Measurements from ENCODE around the gene KIF1A. TPM values are rescaled to one million over a fixed set of nuclear protein-coding genes. Genes with fewer than 3 reads are reported as not detected.

The KIF1A gene
- total RNA-seq, 8 experiments from 2014 or later = 0.36 to 180 (median 118) TPM

DNA sequence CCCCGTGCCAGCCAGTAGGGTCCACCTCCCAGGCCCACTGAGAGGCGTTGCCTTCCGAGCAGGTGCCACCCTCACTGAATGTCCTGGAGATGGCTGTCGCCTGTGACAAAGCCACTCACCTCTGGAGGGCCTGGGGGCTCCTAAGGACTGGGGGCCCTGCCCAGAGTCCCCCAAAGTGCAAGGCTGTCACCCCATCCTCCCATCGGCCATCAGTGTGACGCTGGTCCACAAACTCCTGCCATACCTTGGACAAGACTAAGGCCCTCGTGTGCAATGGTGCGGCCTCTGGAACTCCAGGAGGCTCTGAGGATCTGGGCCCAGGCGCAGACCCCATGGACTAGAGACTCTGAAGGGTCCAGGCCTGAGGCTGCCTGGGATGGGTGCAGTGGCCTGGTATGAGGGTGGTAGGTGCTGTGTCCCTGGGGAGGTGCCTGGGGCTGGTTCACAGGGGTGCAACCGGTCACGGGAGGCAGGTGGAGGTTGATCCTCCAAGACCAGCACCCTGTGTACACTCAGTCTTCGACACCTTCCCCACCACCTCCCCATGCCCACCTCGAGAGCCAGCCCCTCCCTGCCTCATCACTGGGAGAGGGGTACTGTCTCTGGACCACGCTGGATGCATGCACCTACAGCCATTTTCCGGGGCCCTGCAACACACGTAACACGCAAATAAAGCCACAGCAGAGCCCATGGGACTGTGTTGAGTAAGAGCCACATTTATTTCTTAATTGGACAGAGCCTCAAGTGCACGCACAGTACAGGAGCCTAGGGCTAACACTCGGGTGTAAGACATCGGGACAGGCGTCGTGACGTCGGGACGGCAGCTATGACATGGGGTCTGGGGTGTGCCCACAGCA lies 106.7 kb downstream of the KIF1A start:
- ATAC-seq (replicated peaks in 6 of 8) = peak in 5 of 8 experiments; percentile 3 to 27 (median 11)
- WGBS, 10 experiments = 50 to 98% (median 83%) methylated on average over 2 to 7 of the region's 25 CpGs; no CpG with 5 or more reads in 5 of the 10 experiments
- no peak overlapping the region for H3K27ac ChIP-seq
- no peak overlapping the region for H3K4me3 ChIP-seq
- in situ Hi-C loops (cut with MboI; ENCODE audit: low pct_unique_long_range_greater_than_20kb in 2 of 9, low sequenced_read_pairs in 9 of 9, unreplicated experiment in 9 of 9) = no loop called here
- H3K4me1 ChIP-seq (replicated peaks in 1 of 2) = no peaks in the 10 kb centered on the region

DNA sequence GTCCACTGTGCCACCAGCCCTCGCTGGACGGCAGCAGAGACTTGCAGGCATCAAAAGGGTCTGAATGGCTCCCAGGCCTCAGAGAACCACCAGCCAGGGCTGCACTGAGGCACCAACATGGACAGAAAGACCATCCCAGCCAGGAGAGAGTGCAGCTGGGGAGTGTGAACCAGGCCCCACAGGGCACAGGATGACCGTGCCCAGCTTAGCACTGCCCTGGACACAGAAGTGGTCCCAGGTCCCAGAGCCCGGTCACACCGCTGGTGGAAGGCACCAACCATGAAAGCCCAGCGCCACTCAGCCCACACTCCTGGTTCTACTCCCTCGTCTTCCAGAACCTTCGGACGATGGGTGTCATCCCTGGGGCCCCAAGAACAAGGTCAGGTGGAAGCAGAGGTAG lies 107.9 kb downstream of the KIF1A start:
- ATAC-seq (replicated peaks in 6 of 8) = peak in 1 of 8 experiments; percentile 1
- in situ Hi-C loops (cut with MboI; ENCODE audit: low pct_unique_long_range_greater_than_20kb in 2 of 9, low sequenced_read_pairs in 9 of 9, unreplicated experiment in 9 of 9) = no loop called here
- WGBS, 10 experiments = 57 to 100% (median 79%) methylated on average over 2 to 5 of the region's 9 CpGs; no CpG with 5 or more reads in 6 of the 10 experiments
- H3K4me1 ChIP-seq (replicated peaks in 1 of 2) = no peaks in the 10 kb centered on the region
- no peak overlapping the region for H3K27ac ChIP-seq
- H3K4me3 ChIP-seq = no peak overlapping the region

DNA sequence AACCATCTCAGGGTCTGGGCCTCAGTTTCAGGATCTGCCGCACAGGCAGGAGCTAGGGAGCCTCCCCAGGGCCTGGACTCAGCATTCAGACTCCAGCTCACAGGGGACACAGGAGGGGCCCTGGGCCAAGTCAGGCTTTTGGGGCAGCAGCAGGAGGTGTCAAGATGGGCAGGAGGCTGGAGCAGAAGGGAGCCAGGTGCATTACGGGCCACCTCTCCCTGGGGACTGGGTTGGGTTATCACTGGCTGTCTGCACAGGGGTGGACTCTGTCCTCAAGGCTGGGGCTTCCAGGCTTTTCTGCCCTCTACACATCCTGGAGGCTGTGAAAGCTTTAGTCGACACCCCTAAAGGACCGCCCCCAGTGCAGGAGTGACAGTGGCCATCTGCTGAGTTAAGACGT lies 108.3 kb downstream of the KIF1A start:
- in situ Hi-C loops (cut with MboI; ENCODE audit: low pct_unique_long_range_greater_than_20kb in 2 of 9, low sequenced_read_pairs in 9 of 9, unreplicated experiment in 9 of 9) = no loop called here
- no peak overlapping the region for H3K27ac ChIP-seq
- peak in 4 of 8 experiments; percentile 4 to 10 (median 6) for ATAC-seq (replicated peaks in 6 of 8)
- no peaks in the 10 kb centered on the region for H3K4me1 ChIP-seq (replicated peaks in 1 of 2)
- no peak overlapping the region for H3K4me3 ChIP-seq
- 20 to 100% (median 77%) methylated on average over 1 to 3 of the region's 5 CpGs; no CpG with 5 or more reads in 6 of the 10 experiments for WGBS, 10 experiments

DNA sequence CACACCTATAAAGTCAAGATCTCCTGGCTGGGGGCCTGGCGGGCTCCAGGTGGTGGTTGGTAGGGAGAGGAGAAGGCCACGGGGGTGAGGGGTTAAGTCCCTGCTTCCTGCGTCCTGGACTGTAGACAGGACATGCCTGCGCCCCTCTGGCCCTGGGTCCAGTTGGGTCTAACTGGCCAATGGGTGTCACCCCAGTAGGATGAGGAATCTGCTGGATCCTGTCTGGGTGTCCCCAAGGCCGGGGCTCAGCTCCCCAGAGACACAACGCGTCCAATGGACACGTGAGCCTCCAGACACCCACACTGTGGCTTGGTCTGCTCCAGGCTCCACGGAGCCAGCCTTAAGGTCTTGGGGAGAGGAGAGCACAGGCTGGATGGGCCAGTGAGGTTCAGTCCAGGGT lies 108.7 kb downstream of the KIF1A start:
- peak in 4 of 8 experiments; percentile 3 to 11 (median 4) for ATAC-seq (replicated peaks in 6 of 8)
- Histone ChIP-seq H3K4me3 (no peak overlapping the region), H3K4me1 (replicated peaks in 1 of 2) (no peaks in the 10 kb centered on the region), H3K27ac (no peak overlapping the region)
- 70 to 100% (median 77%) methylated on average over 1 to 4 of the region's 9 CpGs; no CpG with 5 or more reads in 7 of the 10 experiments for WGBS, 10 experiments
- in situ Hi-C loops (cut with MboI; ENCODE audit: low pct_unique_long_range_greater_than_20kb in 2 of 9, low sequenced_read_pairs in 9 of 9, unreplicated experiment in 9 of 9) = no loop called here

DNA sequence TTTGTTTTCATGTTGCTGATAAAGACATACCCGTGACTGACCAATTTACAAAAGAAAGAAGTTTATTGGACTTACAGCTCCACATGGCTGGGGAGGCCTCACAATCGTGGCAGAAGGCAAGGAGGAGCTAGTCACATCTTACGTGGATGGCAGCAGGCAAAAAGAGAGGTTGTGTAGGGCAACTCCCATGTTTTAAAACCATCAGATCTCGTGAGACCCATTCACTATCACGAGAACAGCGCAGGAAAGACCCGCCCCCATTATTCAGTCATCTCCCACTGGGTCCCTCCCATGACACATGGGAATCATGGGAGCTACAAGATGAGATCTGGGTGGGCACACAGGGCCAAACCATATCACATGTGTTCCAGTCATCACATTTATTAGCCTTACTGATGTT lies 111.6 kb downstream of the KIF1A start:
- WGBS, 10 experiments = 26 to 73% (median 50%) methylated on average over 1 to 4 of the region's 7 CpGs; no CpG with 5 or more reads in 3 of the 10 experiments
- Histone ChIP-seq H3K27ac (no peak overlapping the region), H3K4me3 (no peak overlapping the region), H3K4me1 (replicated peaks in 1 of 2) (no peaks in the 10 kb centered on the region)
- no peak for ATAC-seq (replicated peaks in 6 of 8)
- in situ Hi-C loops (cut with MboI; ENCODE audit: low pct_unique_long_range_greater_than_20kb in 2 of 9, low sequenced_read_pairs in 9 of 9, unreplicated experiment in 9 of 9) = no loop called here

DNA sequence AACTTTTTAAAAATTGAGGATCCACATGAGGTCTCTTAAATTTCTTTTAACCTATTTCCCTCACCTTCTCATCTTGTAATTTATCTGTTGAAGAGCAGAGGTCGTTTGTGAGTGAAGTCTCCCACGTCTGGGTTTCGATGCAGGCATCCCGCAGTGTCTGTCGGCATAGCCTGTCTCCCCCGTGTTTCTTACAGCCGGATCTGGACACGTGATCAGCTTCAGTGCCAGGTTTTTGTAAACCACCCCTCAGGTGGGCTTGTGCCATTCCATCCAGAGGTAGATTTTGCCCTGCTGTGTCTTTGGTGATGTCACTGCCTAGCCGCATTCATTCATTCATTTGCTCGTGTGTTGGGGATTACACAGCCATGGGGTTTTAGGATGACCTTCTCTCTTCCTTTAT lies 112.2 kb downstream of the KIF1A start:
- in situ Hi-C loops (cut with MboI; ENCODE audit: low pct_unique_long_range_greater_than_20kb in 2 of 9, low sequenced_read_pairs in 9 of 9, unreplicated experiment in 9 of 9) = no loop called here
- Histone ChIP-seq H3K27ac (no peak overlapping the region), H3K4me1 (replicated peaks in 1 of 2) (no peaks in the 10 kb centered on the region), H3K4me3 (no peak overlapping the region)
- no peak for ATAC-seq (replicated peaks in 6 of 8)
- WGBS, 10 experiments = 53 to 89% (median 70%) methylated on average over 3 to 8 of the region's 10 CpGs; no CpG with 5 or more reads in 5 of the 10 experiments

DNA sequence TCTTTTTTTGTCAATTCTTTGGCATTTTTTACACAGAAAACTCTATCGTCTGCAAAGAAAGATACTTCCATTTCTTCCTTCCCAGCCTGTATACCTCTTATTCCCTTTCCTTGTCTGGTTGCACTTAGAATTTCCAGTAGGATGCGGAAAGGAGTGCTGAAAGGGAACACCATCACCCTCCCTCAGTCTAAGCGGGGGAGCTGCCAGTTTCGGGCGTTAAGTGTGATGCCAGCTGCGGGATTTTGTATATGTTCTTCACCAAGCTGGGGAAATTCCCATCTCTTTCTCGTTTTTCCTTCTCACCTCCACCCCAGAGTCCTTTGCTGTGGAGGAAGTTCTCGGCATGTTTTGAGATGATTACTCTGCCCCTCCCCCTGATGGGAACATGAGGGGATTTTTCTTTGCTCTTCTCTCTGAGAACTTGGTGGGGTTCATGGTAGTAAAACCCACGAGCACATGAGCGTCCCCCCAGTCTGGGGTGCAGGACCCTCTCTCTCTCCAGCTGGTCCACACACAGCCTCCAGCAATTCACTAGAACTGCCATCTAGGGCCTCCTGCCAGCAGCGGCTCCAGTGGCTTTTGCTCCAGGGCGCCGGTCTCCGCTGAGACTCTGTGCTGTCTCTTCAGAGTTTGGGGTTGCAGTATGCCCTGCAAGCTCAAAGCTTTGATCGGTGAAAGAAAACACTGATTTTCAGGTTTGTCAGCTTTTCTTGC lies 112.8 kb downstream of the KIF1A start:
- in situ Hi-C loops (cut with MboI; ENCODE audit: low pct_unique_long_range_greater_than_20kb in 2 of 9, low sequenced_read_pairs in 9 of 9, unreplicated experiment in 9 of 9) = no loop called here
- H3K4me3 ChIP-seq = no peak overlapping the region
- H3K27ac ChIP-seq = no peak overlapping the region
- WGBS, 10 experiments = 31 to 95% (median 76%) methylated on average over 2 to 13 of the region's 15 CpGs
- no peak for ATAC-seq (replicated peaks in 6 of 8)
- no peaks in the 10 kb centered on the region for H3K4me1 ChIP-seq (replicated peaks in 1 of 2)

DNA sequence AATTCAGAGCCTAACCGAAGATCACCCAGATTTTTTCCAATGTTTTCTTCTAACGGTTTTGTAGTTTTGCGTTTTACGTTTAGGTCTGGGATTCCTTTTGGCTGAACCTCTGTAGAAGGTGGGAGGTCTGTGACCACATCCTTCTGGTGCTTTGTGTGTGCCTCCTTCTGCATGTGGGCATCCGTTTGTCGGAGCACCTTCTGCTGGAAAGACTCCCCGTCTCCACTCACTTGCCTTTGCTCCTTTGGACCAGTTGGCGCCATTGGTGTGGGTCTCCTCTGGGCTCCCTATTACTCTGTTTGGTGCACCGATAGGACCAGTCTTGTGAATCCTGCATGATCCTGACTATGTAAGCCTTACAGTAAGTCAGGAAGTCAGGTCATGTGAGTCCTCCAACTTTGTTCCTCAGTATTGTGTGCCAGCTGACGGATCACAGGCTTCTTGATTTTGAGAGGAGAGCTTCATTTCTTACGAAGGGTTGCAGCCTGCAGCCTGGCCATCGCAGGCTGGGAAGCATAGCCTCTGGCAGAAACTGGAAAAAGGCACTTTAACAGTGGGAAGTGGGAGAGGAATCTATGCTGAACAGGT lies 114.7 kb downstream of the KIF1A start:
- no peaks in the 10 kb centered on the region for H3K4me1 ChIP-seq (replicated peaks in 1 of 2)
- ATAC-seq (replicated peaks in 6 of 8) = no peak
- in situ Hi-C loops (cut with MboI; ENCODE audit: low pct_unique_long_range_greater_than_20kb in 2 of 9, low sequenced_read_pairs in 9 of 9, unreplicated experiment in 9 of 9) = no loop called here
- no peak overlapping the region for H3K4me3 ChIP-seq
- H3K27ac ChIP-seq = no peak overlapping the region
- whole genome bisulfite sequencing, 10 experiments = 46 to 100% (median 83%) methylated on average over 2 to 11 of the region's 12 CpGs

DNA sequence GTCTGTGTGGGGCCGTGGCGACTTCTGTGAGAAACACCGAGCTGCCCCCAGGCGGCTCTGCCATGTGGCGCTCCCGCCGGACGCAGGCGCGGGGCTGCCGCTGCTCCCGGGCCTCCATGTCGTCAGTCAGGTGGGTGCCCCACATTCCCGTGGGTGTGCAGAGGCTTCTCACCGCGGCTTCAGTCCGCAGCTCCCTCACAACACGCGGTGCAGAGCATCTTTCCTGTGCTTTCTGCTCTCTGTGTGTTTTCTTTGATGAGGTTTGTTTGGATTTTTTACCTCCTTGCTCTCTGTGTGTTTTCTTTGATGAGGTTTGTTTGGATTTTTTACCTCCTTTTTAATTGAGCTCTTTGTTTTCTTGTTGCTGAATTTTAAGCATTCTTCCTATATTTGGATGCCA lies 115.4 kb downstream of the KIF1A start:
- Histone ChIP-seq H3K27ac (no peak overlapping the region), H3K4me1 (replicated peaks in 1 of 2) (no peaks in the 10 kb centered on the region), H3K4me3 (no peak overlapping the region)
- in situ Hi-C loops (cut with MboI; ENCODE audit: low pct_unique_long_range_greater_than_20kb in 2 of 9, low sequenced_read_pairs in 9 of 9, unreplicated experiment in 9 of 9) = no loop called here
- 40 to 80% (median 53%) methylated on average over 1 to 6 of the region's 19 CpGs; no CpG with 5 or more reads in 7 of the 10 experiments for WGBS, 10 experiments
- no peak for ATAC-seq (replicated peaks in 6 of 8)

DNA sequence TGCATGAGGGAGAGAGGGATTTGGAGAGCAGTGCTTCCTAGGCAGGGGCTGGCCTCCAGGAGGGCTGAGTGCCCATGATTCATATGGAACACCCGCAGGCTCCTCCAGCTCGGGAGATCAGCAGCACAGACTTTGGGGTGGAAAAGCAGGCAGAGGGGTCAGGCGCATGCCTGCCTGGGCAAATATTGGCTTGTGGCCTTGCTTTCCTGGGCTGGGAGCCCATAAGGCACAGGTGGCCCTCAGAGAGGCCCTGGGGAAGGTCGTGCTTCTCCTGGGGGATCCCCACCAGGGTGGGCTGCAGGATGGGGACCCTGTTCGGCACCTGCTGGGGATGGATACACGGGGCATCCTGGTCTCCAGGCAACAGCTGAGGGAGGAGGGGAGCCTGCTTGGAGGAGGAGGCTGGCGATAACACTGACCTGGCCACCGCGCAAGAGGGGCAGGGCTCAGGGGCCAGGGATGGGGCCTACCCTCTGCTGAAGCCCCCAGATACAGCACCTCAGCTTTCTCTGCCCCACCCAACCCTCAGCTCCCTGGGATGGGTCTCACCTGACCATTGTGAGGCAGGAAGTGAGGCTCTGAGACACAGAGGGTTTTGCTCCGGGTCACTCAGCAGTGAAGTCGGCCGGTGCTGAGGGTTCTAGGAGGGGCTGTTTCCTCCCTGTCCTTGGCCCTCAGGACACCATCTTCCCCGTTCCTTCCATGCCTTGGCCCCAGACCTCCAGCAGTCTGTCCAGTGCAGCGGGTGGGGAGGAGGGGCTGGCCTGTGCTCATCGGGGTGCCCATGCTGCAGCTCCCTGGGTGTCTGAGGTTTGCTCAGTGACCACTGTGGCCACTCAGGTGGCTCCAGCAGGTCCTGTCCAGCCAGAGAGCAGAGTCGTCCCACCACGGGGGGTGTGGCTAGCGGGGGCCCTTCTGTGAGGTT lies 116.3 kb downstream of the KIF1A start:
- Histone ChIP-seq H3K27ac (no peak overlapping the region), H3K4me1 (replicated peaks in 1 of 2) (no peaks in the 10 kb centered on the region), H3K4me3 (no peak overlapping the region)
- WGBS, 10 experiments = 45 to 100% (median 74%) methylated on average over 1 to 7 of the region's 18 CpGs; no CpG with 5 or more reads in 5 of the 10 experiments
- ATAC-seq (replicated peaks in 6 of 8) = no peak
- in situ Hi-C loops (cut with MboI; ENCODE audit: low pct_unique_long_range_greater_than_20kb in 2 of 9, low sequenced_read_pairs in 9 of 9, unreplicated experiment in 9 of 9) = no loop called here

DNA sequence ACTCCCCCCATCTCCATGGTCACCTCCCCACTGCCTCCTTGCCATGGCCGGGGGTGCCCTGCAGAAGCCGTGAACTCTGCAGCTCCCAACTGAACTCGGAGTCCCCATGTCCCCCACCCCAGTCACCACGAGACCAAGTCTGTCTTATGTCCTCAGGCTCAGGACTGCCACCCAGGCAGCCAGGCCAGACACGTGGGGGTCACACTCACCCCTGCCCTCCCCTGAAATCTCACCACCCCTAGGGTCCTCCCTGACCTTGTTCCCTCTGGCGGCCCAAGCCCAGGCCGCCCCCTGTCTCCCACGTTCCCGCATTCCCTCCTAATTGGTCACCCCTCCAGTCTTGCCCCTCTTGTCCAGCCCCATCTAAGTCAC lies 117.4 kb downstream of the KIF1A start:
- 80% methylated on average over 1 of the region's 9 CpGs; no CpG with 5 or more reads in 9 of the 10 experiments for WGBS, 10 experiments
- in situ Hi-C loops (cut with MboI; ENCODE audit: low pct_unique_long_range_greater_than_20kb in 2 of 9, low sequenced_read_pairs in 9 of 9, unreplicated experiment in 9 of 9) = no loop called here
- H3K4me3 ChIP-seq = no peak overlapping the region
- no peak overlapping the region for H3K27ac ChIP-seq
- H3K4me1 ChIP-seq (replicated peaks in 1 of 2) = no peaks in the 10 kb centered on the region
- ATAC-seq (replicated peaks in 6 of 8) = no peak

DNA sequence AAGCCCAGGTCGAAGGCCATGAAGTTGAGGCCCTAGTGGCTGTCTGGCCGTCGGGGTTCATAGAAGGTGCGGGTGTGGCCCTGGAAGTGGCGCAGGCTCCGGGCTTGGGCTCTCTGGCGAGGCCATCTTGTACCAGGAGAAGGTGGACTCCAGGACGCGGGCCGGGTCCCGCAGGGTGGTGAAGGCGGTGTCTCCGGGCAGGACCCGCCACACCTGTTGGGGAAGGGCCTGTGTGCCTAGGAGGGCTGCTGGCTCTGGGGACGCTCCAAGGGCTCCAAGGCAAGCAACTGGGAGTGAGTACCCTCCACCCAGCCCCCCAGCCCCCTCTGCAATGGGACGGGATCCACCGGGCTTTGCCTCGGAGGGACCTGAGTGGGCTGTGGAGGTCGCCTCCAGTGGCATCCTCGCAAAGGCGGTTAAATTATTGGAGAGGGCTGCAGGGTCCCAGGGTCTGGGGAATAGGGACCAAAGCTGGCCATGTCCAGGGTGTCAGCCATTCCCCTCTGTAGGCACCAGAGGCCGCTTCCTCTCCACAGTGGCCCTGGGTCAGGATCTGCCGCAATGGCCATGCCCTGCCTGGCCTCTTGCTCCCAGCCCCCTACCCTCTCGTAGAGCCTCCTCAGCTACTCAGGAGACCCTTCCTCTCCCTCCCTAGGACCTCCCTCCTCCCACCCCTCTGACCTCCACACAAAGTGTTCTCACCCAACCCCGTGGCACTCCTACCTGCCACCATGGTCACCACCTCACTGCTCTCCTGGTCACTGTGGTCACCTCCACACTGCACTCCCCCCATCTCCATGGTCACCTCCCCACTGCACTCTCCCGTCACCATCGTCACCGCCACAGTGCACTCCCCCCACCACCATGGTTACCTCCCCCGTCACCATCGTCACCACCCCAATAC lies 118.0 kb downstream of the KIF1A start:
- in situ Hi-C loops (cut with MboI; ENCODE audit: low pct_unique_long_range_greater_than_20kb in 2 of 9, low sequenced_read_pairs in 9 of 9, unreplicated experiment in 9 of 9) = no loop called here
- Histone ChIP-seq H3K27ac (no peak overlapping the region), H3K4me3 (no peak overlapping the region), H3K4me1 (replicated peaks in 1 of 2) (no peaks in the 10 kb centered on the region)
- no CpG with 5 or more reads among the region's 30 CpGs for WGBS, 10 experiments
- no peak for ATAC-seq (replicated peaks in 6 of 8)
